Stimulated activated CD4-positive, alpha-beta T cell treated with anti-CD3 and anti-CD28 coated beads, Interleukin-1b, Interleukin-23, amount 100 ng/mL, for 48 hours (primary cell): ENCODE measurements around the gene TMEM150C.

Experiments
- DNase-seq: peaks from one replicate; pipeline ENCODE4 v3.0.0-alpha.2; 2020

TMEM150C gene

GRCh38 chr4:82561786-82562563 lies at the start of gene TMEM150C:
Gene TMEM150C, minus strand, starts transcription at chr4:82561988. Its CDS starts 57,331 bp downstream, at chr4:82504657.
- DNase-seq, result no peak

DNA sequence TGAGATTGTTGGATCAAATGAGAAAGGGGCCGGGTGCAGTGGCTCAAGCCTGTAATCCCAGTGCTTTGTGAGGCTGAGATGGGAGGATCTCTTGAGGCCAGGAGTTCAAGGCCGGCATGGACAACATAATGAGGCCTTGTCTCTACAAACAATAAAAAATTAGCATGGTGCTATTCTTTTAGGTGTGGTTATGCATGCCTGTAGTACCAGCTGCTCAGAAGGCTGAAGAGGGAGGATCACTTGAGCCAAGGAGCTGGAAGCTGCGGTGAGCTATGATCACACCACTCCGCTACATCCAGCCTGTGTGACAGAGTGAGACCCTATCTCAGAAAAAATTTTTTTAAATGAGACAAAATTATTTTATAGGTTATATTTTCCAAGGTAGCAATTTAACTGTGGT lies 49.7 kb upstream of the TMEM150C start:
- no peak for DNase-seq

DNA sequence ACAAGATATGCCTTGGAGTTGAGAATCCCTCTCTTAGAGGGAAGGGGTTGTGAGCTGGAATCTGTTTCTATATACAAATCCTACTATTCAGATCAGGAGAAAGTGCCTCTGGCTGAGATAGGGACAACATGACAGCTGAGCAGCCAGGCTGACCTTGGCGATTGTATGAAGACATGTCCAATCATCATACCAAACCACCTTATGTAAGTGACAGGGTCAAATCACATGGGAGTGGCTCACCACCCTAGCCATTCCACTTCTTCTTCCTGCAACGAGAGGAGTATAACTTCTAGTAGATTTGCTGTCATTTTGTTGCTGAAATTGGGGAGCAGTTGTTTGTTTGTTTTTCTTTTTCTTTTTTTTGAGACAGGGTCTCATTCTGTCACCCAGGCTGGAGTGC lies 48.3 kb upstream of the TMEM150C start:
- no peak for DNase-seq

GRCh38 chr4:82606622-82607021 lies 44.8 kb upstream of the TMEM150C start:
- DNase-seq, result no peak

GRCh38 chr4:82604522-82604921 lies 42.7 kb upstream of the TMEM150C start:
- DNase-seq, result no peak

DNA sequence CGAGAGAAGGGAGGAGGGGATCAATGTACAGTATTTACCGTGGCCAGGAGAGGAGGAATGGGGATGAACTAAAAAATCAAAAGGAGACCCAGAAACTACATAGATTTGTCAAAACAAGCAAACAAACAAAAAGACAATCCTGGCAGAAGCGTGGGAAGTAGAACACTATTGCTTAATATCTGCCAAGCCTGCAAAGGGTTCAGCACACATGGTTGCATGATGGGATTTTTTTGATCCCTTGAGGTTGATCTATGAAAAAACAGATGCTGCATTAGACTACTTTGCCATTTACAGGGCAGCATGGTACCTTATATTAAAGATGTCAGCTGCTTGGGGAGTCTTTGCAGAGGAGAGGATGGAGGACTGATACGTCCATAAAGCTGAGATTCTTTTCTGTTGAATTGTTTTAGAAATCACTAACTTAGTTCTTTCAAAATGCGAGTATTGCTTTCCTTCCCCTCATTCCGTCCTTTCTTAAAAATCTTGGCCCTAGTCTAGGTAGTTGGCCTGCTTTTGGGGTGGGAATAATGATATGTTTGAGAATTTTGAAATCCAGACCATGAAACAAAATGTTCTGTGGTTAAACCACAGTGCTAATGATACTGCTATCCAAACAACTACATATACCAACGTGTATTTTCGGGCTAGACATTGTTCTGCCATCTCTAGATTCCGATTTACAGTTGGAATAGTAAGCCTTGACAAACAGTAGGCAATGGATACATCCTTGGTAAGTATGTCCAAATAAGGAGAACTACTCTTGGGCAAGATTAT lies 39.6 kb upstream of the TMEM150C start:
- DNase-seq, result no peak

GRCh38 chr4:82599336-82599735 lies 37.5 kb upstream of the TMEM150C start:
- no peak for DNase-seq

DNA sequence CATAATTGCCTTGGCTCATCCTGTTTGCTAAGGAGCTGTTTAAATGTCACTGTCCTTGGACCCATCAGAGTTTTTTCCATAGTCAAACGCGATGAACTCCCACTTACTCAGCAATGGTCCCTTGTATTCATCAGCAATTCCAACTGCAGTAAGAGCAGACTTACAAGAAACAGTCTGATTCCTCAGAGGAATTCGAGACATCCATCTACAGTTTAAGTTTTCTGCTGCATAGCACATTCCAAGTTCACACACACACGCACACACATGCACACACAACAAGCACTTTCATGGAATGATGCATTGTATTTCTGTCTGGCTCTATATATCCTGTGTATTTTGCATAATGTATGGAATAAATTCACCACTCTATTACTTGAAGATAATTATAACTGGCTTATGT lies 32.7 kb upstream of the TMEM150C start:
- no peak for DNase-seq

- no peak for DNase-seq
Observed at GRCh38 chr4:82593411-82593810, 31.6 kb upstream of the TMEM150C start.

DNA sequence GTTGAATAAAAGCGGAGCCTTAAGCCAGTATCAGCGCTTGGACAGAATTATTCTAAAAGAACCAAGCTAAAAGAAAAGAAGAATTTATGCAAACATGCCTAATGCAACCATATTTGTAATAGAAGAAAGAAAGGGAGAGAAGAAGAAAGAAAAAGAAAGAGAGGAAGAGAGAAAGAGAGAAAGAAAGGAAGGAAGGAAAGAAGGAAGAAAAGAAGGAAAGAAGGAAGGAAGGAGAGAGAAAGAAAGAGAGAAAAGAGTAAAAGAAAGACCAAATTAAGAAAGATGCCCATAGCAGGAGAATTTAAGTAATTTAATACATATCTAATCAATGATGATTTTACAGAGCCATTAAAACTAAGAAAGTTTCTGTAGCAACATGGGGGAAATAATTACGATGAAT lies 30.9 kb upstream of the TMEM150C start:
- no peak for DNase-seq

DNA sequence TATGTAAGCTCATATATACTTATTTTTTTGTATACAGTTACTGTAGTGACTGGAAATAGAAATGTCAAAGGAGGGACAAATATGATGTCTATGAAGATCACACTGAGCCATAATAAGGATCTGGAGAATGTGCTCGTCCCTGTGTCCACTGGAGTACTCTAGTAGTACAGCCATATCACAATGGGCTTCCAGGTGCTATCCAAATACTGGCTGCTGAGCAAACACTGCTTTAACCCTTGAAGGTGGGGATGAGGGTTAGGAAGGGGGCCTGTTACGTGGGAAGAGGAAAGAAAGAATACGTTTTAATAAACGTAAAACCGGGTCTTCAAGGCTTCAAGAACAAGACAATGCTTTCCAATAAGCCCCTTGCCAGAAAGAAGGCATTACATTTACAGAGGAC lies 29.8 kb upstream of the TMEM150C start:
- DNase-seq, result no peak

DNA sequence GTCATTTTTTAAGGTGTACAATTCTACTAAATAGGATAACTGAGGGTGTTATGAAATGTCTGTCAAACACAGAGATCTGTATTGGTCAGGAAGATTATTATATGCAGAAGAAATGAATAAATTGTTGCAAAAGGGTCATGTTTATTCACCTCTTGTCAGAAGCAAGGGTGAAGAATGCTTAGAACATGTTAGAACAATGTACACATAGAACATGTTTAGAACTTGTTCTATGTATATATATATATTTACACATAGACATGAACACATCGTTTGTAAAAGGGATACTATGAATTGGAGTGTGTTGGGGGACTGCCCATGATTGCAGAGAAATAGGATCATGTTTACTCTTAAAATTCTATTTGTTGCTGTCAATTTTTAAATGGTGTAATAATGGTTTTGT lies 28.0 kb upstream of the TMEM150C start:
- no peak for DNase-seq

DNA sequence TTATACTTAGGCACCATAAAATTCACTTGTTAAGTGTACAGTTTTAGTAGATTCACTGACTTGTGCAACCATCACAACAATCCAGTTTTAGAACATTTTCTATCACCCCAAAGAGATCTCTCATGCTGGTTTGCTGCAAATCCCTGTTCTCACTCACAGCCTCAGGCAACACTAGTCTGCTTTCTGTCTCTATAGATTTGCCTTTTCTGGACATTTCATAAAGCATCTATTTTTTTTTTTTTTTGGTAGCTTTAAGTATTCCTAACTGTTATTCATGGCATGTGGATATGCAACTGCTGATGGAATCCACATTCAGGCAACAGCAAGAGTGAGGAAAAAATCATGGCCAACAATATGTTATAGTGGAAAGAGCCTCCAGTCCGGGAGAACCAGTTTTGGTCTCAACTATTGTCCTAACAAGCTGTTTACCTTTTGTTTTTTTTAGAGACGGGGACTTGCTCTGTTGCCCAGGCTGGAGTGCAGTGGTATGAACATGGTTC lies 27.0 kb upstream of the TMEM150C start:
- no peak for DNase-seq

GRCh38 chr4:82587826-82588540 lies 26.2 kb upstream of the TMEM150C start:
- DNase-seq, result no peak

DNA sequence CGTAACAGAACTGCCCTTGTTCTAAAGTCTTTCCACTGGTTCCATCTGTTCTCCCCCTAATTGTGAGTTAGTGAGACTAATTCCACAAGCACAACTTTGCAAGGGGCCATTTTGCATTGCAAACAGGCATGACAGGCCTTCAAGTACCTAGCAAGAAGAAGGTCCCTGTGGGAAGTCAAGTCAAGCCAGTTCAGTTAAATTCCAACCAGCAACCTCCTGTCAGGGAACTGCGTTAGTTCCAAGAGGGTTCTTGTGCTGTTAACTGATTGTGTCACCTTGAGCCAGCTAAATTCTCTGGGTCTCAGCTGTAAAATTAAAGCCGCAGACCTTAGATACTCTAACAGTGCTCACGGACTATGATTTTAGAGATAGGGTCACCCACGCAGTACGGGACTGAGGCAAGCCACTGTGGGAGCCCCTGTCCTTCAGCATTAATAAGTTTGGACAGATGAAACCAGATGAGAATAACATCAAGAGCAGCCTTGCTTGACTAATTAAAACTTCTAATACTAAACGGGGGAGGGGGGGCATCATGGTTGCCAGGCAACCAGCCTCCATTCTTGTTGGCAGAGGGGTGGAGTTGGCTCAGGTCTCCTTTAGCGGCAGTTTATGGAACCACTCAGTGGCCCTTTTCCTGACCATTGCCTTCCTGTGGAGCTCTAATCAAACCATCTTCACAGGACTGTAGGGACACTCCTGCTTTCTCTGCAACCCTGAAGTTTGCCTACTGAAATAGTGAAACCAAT lies 24.1 kb upstream of the TMEM150C start:
- no peak for DNase-seq

DNA sequence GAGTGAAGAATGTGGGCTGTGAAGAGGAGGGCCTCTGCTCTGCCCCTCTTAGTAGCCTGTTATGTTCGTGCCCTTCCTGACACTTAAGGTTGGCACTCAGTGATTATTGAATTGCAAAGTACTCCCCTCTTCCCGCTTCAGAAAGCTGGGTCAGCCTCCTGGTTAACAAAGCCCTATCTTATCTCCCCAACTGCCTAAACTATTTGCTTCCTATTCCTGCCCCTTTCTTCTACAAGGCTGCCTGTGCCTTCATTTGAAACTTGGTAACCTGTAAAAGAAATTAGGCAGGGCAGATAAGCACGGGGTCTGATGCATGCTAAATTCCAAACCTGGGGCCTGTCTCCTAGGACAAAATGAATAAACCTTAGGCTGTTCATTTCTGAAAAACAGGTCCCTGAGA lies 23.1 kb upstream of the TMEM150C start:
- no peak for DNase-seq

GRCh38 chr4:82583897-82584587 lies 22.3 kb upstream of the TMEM150C start:
- no peak for DNase-seq

DNA sequence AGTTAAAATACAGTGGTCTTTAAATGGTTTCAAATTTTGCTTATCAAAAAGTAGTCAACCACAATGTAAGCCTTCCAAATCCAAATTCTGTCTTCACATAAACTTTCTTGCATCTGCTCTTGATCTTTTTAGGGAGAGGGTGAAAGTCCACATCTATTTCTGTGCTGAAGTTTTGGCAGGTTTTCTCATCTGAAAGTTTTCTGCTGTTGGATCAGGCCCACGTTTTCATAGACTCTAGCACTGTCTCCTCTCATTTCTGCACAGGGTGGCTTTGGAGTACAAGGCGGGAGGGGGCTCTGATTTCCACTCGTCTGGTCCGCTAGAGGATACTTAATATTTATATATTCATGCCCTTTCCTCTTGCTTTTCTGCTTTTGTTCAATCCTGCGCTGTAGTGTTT lies 18.1 kb upstream of the TMEM150C start:
- no peak for DNase-seq

GRCh38 chr4:82578935-82579334 lies 17.1 kb upstream of the TMEM150C start:
- no peak for DNase-seq

- no peak for DNase-seq
Observed at GRCh38 chr4:82577451-82577850, 15.7 kb upstream of the TMEM150C start.

- DNase-seq, result no peak
Observed at GRCh38 chr4:82569727-82570126, 7.9 kb upstream of the TMEM150C start.

GRCh38 chr4:82569076-82569475 lies 7.3 kb upstream of the TMEM150C start:
- no peak for DNase-seq
